ENCODE data around the gene ZNF423. TPM values are rescaled to one million over a fixed set of nuclear protein-coding genes. Genes with fewer than 3 reads are reported as not detected.
"Not testable (repeated sequence)": the region's sequence is repeated elsewhere in the genome, so short reads cannot be mapped to it uniquely, and the experiment has no call there.

Gene ZNF423
- total and polyA plus RNA-seq, 2 donors, result 0.52 to 1.6 TPM

DNA sequence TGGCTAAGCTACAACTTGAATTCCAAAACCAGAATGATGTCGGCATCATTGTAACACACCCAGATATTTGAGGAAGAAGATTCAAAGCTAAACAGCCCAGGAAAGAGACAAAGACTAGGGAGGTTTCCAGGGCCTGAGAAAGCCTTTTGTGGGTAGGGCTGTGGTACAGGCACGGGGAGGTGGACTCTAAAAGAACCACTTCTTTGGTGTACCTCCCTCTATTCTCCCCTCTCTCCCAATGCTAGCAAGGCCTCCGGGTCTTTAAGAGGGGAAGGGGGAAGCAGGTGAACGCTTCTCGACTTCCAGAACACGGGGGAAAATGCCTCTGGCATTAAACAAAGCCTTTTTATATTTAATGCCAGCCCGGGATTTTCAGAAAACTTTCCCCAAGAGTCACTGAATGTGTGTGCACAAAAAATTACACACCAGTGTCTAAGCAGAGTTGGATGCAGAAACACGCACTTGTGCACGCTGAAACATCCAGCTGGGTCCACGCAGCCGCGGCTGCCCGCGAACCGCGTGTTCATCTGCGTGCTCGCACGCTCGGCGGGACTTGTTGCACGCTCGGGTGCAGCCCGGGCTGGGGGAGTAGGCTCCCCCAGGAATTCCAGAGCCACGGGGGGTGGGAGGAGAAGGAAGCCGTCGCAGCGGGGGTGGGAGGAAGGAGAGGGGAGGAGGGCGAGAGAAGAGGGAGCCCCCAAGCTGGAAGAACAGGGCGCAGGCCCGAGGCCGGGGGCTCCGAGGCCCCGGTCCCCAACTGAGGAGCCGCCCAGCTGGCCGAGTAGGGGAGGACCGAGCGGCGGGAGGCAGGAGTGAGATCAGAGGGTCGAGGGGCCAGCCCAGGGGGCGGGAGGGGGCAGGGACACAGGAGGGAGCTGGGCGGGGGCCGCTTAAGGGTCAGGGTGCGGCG lies 20.1 kb upstream of the ZNF423 start:
- 44% methylated on average over 45 of the region's 45 CpGs for WGBS
- no peak for DNase-seq (ENCODE audit: low read depth in 6 of 9, low spot score in 9 of 9)
- peaks cover 0 to 8% of the 10 kb centered on the region in 2 donors for H3K9me3 ChIP-seq (ENCODE audit: control insufficient read depth in 2 of 2, insufficient read depth in 1 of 2, low read length in 1 of 2)
- H3K4me3 ChIP-seq (ENCODE audit: low read length in 2 of 2), result no peak overlapping the region
- H3K4me1 ChIP-seq (ENCODE audit: control insufficient read depth in 2 of 2, insufficient read depth in 2 of 2, low read length in 2 of 2), result no peaks in the 10 kb centered on the region
- H3K27ac ChIP-seq (ENCODE audit: low read depth in 1 of 2, low read length in 1 of 2), result no peak overlapping the region
- H3K36me3 ChIP-seq (ENCODE audit: control insufficient read depth in 2 of 2, insufficient read depth in 2 of 2, low read length in 1 of 2), result no peaks in the 10 kb centered on the region
- peaks cover 15 to 50% of the 10 kb centered on the region in 2 donors for H3K27me3 ChIP-seq (ENCODE audit: control insufficient read depth in 2 of 2, insufficient read depth in 1 of 2, low read length in 1 of 2)

- H3K36me3 ChIP-seq (ENCODE audit: control insufficient read depth in 2 of 2, insufficient read depth in 2 of 2, low read length in 1 of 2), result no peaks in the 10 kb centered on the region
- no peak overlapping the region for H3K27ac ChIP-seq (ENCODE audit: low read depth in 1 of 2, low read length in 1 of 2)
- DNase-seq (ENCODE audit: low read depth in 6 of 9, low spot score in 9 of 9), result no peak
- peaks cover 15 to 51% of the 10 kb centered on the region in 2 donors for H3K27me3 ChIP-seq (ENCODE audit: control insufficient read depth in 2 of 2, insufficient read depth in 1 of 2, low read length in 1 of 2)
- peaks cover 0 to 8% of the 10 kb centered on the region in 2 donors for H3K9me3 ChIP-seq (ENCODE audit: control insufficient read depth in 2 of 2, insufficient read depth in 1 of 2, low read length in 1 of 2)
- H3K4me3 ChIP-seq (ENCODE audit: low read length in 2 of 2), result no peak overlapping the region
- no peaks in the 10 kb centered on the region for H3K4me1 ChIP-seq (ENCODE audit: control insufficient read depth in 2 of 2, insufficient read depth in 2 of 2, low read length in 2 of 2)
- 97% methylated on average over 1 of the region's 1 CpG for WGBS
Observed at GRCh38 chr16:49874613-49875237, 18.8 kb upstream of the ZNF423 start.

DNA sequence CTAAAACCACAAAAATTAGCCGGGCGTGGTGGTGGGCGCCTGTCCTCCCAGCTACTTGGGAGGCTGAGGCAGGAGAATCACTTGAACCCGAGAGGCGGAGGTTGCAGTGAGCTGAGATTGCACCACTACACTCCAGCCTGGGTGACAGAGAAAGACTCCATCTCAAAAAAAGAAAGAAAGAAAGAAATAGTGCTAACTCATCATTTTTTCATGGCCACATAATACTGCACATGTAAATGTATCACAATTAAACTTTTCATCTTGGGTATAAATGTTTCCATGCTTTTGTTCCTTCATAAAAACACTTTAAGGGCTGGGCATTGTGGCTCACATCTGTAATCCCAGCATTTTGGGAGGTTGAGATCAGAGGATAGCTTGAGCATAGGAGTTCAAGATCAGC lies 15.9 kb upstream of the ZNF423 start:
- H3K36me3 ChIP-seq (ENCODE audit: control insufficient read depth in 2 of 2, insufficient read depth in 2 of 2, low read length in 1 of 2); H3K4me1 ChIP-seq (ENCODE audit: control insufficient read depth in 2 of 2, insufficient read depth in 2 of 2, low read length in 2 of 2); H3K27ac ChIP-seq (ENCODE audit: low read depth in 1 of 2, low read length in 1 of 2); H3K4me3 ChIP-seq (ENCODE audit: low read length in 2 of 2); DNase-seq (ENCODE audit: low read depth in 6 of 9, low spot score in 9 of 9); H3K9me3 ChIP-seq (ENCODE audit: control insufficient read depth in 2 of 2, insufficient read depth in 1 of 2, low read length in 1 of 2): not testable (repeated sequence)
- peaks cover 11 to 48% of the 10 kb centered on the region in 2 donors for H3K27me3 ChIP-seq (ENCODE audit: control insufficient read depth in 2 of 2, insufficient read depth in 1 of 2, low read length in 1 of 2)
- WGBS, result 98% methylated on average over 5 of the region's 5 CpGs

GRCh38 chr16:49869731-49870130 lies 13.8 kb upstream of the ZNF423 start:
- H3K27me3 ChIP-seq (ENCODE audit: control insufficient read depth in 2 of 2, insufficient read depth in 1 of 2, low read length in 1 of 2), result peaks cover 1 to 32% of the 10 kb centered on the region in 2 donors
- no peaks in the 10 kb centered on the region for H3K4me1 ChIP-seq (ENCODE audit: control insufficient read depth in 2 of 2, insufficient read depth in 2 of 2, low read length in 2 of 2)
- H3K36me3 ChIP-seq (ENCODE audit: control insufficient read depth in 2 of 2, insufficient read depth in 2 of 2, low read length in 1 of 2), result no peaks in the 10 kb centered on the region
- H3K4me3 ChIP-seq (ENCODE audit: low read length in 2 of 2), result no peak overlapping the region
- WGBS, result 93% methylated on average over 6 of the region's 6 CpGs
- DNase-seq (ENCODE audit: low read depth in 6 of 9, low spot score in 9 of 9), result no peak
- no peaks in the 10 kb centered on the region for H3K9me3 ChIP-seq (ENCODE audit: control insufficient read depth in 2 of 2, insufficient read depth in 1 of 2, low read length in 1 of 2)
- H3K27ac ChIP-seq (ENCODE audit: low read depth in 1 of 2, low read length in 1 of 2), result no peak overlapping the region

DNA sequence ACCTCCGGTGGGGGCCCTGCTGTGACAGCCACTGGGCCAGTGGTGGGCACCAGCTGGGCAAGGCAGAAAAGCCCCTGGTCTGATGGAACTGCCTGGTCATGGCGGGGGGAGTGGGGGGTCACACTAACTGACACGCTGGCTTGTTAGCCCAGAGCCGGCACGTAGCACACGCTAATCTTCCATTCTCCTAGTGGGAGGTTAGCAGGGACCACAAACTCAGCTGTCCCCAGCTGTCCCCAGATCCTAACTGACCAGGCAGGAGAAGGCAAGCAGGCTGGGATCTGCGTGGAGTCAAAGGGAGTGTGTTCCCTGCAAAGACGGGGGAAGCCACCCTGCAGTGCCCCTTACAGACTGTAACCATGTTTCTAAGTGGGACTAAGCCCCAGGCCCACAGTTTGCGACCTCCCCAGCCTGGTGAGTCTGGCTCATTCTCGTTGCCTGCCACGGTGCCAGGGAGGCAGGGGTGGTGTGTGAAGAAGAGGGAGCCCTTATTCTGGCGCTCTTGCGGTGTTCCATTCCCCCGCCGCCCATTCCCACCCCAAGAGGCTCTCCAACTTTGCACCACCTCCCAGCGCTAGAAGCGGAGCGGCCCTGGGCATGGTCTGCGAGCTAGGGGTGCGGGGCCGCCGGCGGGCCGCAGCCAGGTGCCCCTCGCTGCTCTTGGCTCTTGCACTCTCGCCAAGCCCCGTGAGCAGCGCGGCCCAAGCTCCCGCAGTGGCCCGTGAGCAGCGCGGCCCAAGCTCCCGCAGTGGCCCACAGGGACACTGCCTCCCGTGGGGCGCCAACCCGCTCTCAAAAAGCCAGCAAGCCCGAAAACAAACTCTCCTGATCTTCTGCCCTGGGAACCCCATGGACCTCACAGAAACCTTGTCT lies 12.1 kb upstream of the ZNF423 start:
- no peaks in the 10 kb centered on the region for H3K4me1 ChIP-seq (ENCODE audit: control insufficient read depth in 2 of 2, insufficient read depth in 2 of 2, low read length in 2 of 2)
- DNase-seq (ENCODE audit: low read depth in 6 of 9, low spot score in 9 of 9), result no peak
- no peaks in the 10 kb centered on the region for H3K9me3 ChIP-seq (ENCODE audit: control insufficient read depth in 2 of 2, insufficient read depth in 1 of 2, low read length in 1 of 2)
- peaks cover 0 to 32% of the 10 kb centered on the region in 2 donors for H3K27me3 ChIP-seq (ENCODE audit: control insufficient read depth in 2 of 2, insufficient read depth in 1 of 2, low read length in 1 of 2)
- no peak overlapping the region for H3K4me3 ChIP-seq (ENCODE audit: low read length in 2 of 2)
- H3K27ac ChIP-seq (ENCODE audit: low read depth in 1 of 2, low read length in 1 of 2), result no peak overlapping the region
- WGBS, result 95% methylated on average over 38 of the region's 38 CpGs
- no peaks in the 10 kb centered on the region for H3K36me3 ChIP-seq (ENCODE audit: control insufficient read depth in 2 of 2, insufficient read depth in 2 of 2, low read length in 1 of 2)

DNA sequence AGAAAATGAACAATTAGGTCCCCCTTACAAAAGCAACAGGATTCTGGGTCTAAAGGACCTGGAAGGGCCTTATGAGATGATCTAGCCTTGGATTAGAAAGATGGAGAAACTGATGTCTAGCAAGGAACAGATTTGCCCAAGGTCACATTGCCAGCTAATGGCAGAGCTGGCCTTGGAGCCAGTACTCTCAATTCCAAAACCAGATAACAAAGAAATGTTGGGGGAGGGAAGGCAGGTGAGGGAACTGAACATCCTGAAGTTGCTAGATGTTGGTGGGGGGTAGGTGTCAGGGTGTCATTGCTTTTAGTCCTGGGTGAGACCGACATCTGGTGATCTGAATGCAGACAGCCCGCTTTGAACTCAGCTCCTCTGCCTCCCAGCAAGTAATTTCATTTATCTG lies 11.3 kb upstream of the ZNF423 start:
- WGBS, result 94% methylated on average over 2 of the region's 2 CpGs
- H3K27me3 ChIP-seq (ENCODE audit: control insufficient read depth in 2 of 2, insufficient read depth in 1 of 2, low read length in 1 of 2), result peaks cover under 1 to 38% of the 10 kb centered on the region in 2 donors
- H3K4me3 ChIP-seq (ENCODE audit: low read length in 2 of 2), result no peak overlapping the region
- H3K36me3 ChIP-seq (ENCODE audit: control insufficient read depth in 2 of 2, insufficient read depth in 2 of 2, low read length in 1 of 2), result no peaks in the 10 kb centered on the region
- H3K27ac ChIP-seq (ENCODE audit: low read depth in 1 of 2, low read length in 1 of 2), result no peak overlapping the region
- no peaks in the 10 kb centered on the region for H3K4me1 ChIP-seq (ENCODE audit: control insufficient read depth in 2 of 2, insufficient read depth in 2 of 2, low read length in 2 of 2)
- H3K9me3 ChIP-seq (ENCODE audit: control insufficient read depth in 2 of 2, insufficient read depth in 1 of 2, low read length in 1 of 2), result no peaks in the 10 kb centered on the region
- DNase-seq (ENCODE audit: low read depth in 6 of 9, low spot score in 9 of 9), result no peak

- Histone ChIP-seq H3K4me3 (ENCODE audit: low read length in 2 of 2) (no peak overlapping the region), H3K36me3 (ENCODE audit: control insufficient read depth in 2 of 2, insufficient read depth in 2 of 2, low read length in 1 of 2) (no peaks in the 10 kb centered on the region), H3K27me3 (ENCODE audit: control insufficient read depth in 2 of 2, insufficient read depth in 1 of 2, low read length in 1 of 2) (peaks cover 4 to 44% of the 10 kb centered on the region in 2 donors), H3K4me1 (ENCODE audit: control insufficient read depth in 2 of 2, insufficient read depth in 2 of 2, low read length in 2 of 2) (no peaks in the 10 kb centered on the region), H3K9me3 (ENCODE audit: control insufficient read depth in 2 of 2, insufficient read depth in 1 of 2, low read length in 1 of 2) (no peaks in the 10 kb centered on the region), H3K27ac (ENCODE audit: low read depth in 1 of 2, low read length in 1 of 2) (no peak overlapping the region)
- 90% methylated on average over 14 of the region's 14 CpGs for WGBS
- DNase-seq (ENCODE audit: low read depth in 6 of 9, low spot score in 9 of 9), result no peak
Observed at GRCh38 chr16:49866595-49867071, 10.7 kb upstream of the ZNF423 start.

- Histone ChIP-seq H3K27ac (ENCODE audit: low read depth in 1 of 2, low read length in 1 of 2) (no peak overlapping the region), H3K36me3 (ENCODE audit: control insufficient read depth in 2 of 2, insufficient read depth in 2 of 2, low read length in 1 of 2) (no peaks in the 10 kb centered on the region), H3K27me3 (ENCODE audit: control insufficient read depth in 2 of 2, insufficient read depth in 1 of 2, low read length in 1 of 2) (peaks cover 39 to 70% of the 10 kb centered on the region in 2 donors), H3K4me1 (ENCODE audit: control insufficient read depth in 2 of 2, insufficient read depth in 2 of 2, low read length in 2 of 2) (peaks cover 0 to 11% of the 10 kb centered on the region in 2 donors), H3K4me3 (ENCODE audit: low read length in 2 of 2) (no peak overlapping the region), H3K9me3 (ENCODE audit: control insufficient read depth in 2 of 2, insufficient read depth in 1 of 2, low read length in 1 of 2) (peaks cover 0 to 3% of the 10 kb centered on the region in 2 donors)
- DNase-seq (ENCODE audit: low read depth in 6 of 9, low spot score in 9 of 9), result no peak
- 88% methylated on average over 4 of the region's 4 CpGs for WGBS
Observed at GRCh38 chr16:49862694-49863093, 6.8 kb upstream of the ZNF423 start.
